GM18868 (cell line): ENCODE measurements around the gene TSHZ2.
A peak's percentile ranks its signal among the peaks of the same experiment; 100 is the strongest.

ENCODE experiments used
- ATAC-seq: cut with Tn5 transposase; IDR thresholded peaks from one replicate; pipeline ENCODE4 v1.9.1; 2021; ENCODE audit warnings: mild to moderate bottlenecking, moderate library complexity; ENCODE audit not compliant: unreplicated experiment

The TSHZ2 gene

DNA sequence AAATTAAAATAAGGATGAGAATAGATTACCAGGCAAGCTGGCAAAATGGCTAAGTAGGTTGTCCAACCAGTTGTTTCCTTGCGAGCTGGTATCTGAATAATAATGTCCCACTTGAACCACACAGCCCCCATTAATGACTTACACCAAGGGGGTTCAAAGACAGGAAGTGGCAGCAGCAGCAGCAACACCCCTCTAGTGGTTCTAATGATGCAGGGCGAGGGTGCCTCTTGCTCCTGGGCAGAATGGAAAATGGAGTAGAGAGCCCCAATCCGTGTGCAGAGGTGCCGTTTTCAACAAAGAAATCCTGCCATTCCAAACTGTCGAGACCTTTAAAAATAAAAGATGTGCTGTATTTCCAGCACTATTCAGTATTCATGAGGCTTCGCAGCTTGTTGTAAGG lies 218.1 kb downstream of the TSHZ2 start:
- ATAC-seq, result no peak

DNA sequence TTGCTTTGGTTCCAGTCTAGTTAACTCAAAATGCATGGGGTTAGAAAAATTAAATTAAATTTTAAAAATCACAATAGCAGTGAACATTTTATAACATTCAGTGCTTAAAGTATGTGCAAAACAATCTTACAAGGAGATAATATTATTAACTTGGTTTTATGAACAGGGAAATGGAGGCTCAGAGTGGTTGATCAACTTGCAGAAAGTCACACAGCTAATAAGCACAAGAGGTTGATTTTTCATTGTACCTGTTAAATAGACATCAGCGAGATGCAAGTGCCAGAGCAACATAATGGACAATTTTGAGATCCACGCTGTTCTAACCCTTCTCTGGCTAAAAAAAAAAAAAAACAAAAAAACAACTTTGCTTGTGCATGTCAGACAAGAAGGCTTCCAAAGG lies 219.8 kb downstream of the TSHZ2 start:
- no peak for ATAC-seq

DNA sequence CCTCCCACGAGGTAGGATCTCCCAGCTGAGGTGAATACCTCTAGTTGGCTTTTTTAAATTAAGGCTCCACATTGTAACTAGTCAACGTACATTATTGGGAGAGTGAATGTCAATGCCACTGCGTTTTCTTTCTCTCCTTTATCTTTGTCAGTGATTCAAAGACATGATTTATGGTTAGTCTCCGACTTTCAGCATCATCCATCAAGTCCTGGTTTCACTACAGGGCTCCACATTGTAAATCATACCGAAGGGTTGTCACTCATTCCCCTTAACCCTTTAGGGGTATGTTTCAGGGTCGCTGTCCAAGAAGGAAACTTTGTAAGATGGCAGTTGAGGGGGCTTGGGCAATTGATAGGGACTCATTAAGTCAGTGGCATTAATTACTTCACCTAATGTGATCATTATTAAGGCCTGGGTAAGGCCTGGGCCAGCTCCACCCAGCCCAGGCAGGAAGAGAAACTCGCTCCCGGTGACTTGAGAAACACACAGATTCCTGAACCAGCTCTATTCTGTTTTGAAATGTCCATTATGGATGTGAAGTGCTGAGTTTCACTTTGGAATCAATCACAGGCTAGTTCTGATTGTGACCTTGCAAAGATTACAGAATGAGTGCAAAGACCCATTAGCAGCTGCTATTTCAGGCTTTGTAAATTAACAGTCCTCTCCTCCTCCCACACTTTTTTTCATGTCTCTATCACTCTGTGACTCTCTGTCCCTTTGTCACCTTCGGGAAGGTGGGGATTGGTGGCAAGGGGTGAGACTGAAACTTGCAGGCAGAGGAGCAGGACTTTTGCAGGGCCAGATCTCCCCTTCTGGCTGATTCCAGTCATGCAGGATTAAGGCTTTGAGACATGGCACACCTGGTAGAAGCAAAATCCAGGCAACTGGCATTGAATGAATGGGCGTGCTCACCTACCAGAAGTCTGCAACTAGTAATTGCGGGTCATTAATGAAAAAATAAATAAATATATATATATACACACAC lies 222.4 kb downstream of the TSHZ2 start:
- no peak for ATAC-seq

DNA sequence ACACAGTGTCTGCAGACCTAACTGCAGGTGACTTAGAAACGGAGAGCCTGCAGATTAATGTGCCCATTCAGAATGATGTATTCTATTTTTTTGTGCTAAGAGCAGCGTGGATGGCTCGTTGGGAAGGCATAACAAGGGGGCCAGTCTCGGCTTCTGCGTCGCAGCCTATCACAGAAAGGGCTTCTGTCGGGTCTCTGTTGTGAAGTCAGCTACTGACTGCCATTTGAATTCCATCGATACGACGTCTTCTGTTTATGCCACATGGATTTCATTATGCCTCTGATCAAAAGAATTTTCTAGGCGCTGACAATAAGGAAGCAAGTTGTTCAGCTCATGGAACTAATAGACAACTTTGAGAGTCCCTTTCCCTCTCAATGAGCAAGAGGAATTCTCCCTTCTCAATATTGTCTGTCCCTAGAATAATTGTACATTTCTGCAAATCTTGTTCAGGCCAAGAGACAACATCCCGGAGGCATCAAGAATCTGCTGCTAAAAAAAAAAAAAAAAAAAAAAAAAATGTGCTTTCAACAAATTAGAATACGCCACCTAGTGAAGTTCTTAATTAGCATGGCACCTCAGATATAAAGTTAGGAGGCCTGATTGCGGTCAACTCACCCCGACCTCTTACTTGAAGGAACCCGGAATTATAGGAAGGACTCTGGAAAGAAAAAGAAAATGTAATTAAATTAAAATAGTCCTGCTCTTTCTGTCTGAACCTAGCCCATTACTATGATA lies 223.9 kb downstream of the TSHZ2 start:
- ATAC-seq, result no peak

DNA sequence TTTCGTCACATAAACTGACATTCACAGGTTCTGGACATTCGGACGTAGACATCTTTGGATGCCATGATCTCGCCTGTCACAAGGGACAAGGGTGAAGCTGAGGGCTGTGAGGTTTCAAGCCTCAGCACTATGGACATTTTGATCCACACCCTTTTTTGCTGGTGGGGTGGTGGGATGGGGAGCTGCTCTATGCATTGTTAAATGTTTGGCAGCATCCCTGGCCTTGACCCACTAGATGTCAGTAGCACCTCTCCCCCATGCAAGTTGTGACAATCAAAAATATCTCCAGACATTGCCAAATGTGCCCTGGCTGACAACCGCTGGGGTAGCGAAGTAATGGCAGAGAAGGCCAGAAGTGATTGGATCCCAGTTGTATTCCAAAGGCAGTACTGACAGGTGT lies 229.4 kb downstream of the TSHZ2 start:
- ATAC-seq, result no peak

DNA sequence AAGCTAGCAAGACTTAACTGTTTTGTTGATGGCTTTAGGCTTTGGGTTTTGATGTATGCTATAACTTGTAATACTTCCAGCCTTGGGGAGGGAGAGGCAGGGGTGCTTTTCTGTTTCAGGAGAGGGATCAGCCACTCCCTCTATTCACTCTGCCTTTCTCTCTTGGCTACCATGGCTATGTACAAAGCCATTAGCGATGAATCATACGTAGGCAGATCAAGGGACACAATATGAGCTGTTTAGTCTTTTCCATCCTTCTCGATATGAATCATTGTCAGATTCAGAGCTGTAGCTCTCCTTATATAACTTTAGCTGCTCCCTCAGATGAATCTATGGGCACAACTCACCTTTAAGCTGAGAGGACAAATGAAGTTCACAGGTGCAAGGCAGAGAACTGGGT lies 230.6 kb downstream of the TSHZ2 start:
- no peak for ATAC-seq

DNA sequence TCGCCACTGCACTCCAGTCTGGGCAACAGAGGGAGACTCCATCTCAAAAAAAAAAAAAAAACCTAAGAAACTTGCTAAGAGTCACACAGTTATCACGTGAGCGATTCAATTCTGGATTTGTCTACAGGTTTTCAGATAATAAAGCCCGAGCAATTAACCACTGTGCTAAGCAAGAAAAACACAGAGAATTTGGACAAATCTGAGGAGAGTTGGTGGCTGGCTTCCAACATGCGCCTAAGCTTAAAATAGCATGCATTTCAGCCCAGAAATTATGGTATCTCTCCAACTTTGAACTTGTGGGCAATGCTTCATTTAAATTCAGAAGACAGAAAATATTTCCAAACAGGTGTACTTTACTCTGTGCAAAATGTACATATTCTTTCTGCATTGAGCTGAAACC lies 232.9 kb downstream of the TSHZ2 start:
- ATAC-seq, result no peak

DNA sequence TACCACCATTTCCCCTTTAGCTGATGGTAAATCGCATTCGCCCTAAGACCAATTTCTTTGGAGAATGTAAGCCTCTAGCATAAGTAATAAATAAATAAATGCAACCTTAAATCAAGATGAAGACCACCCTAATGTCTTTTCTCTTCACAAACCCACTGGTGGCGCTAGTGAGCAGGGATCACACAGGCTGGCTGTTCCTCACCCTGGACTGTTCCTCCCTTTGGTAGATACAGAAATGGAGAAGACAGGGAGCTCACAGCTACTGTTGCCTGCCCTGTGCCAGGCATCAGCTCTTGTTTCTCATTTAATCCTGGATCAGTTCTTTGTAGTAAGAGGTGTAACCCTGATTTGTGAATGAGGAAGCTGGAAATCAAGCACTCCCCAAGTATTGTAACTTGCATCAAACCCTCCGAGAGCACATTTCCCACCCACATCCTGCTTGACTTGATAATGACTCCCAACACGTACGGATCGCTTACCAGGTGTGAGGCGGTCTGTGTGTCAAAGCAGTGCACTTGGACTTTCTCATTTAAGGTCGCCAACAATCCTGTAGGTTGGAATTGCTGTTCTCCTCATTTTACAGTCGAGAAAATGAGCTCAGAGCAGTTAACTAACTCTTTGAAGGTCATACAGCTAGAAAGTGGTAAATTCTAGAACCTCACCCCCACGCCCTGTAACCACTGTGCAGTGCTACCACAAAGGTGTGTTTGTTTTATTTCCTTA lies 236.1 kb downstream of the TSHZ2 start:
- no peak for ATAC-seq

DNA sequence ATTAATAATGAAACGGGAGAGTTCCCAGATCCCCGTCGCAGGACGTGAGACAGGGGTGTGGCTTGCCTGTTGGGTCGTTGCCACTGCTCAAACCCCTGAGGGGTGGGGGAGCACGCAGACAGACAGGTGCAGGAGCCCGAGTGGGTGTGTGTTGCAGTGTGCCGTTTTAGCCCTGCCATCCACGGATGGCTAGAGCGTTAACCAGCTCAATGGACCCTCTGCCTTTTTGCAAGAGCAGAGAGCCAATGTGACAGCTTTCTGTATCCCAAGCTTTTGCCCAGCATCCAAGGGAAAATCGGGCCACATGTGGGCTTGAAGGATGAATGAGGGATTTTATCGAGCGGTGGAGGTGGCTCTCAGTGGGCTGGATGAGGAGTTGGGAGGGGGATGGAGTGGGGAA lies 237.9 kb downstream of the TSHZ2 start:
- no peak for ATAC-seq

DNA sequence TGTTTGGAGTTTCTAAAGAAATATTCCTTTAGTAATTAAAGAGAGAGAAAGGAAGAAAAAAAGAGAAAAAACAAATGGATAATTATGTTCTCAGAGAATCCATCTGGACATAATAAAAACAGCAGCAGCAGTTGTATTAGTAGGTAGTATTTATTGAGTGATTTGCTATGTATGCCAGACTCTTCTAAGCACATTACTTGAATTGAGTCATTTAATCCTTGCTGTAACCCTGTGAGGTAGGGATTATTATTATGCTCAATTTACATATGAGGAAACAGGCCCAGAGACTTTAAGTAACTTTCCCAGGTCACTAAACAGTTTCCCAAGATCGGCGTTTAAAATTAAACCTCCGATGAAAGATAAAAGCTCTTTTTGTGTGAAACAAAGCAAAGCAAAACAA lies 238.8 kb downstream of the TSHZ2 start:
- ATAC-seq, result no peak

DNA sequence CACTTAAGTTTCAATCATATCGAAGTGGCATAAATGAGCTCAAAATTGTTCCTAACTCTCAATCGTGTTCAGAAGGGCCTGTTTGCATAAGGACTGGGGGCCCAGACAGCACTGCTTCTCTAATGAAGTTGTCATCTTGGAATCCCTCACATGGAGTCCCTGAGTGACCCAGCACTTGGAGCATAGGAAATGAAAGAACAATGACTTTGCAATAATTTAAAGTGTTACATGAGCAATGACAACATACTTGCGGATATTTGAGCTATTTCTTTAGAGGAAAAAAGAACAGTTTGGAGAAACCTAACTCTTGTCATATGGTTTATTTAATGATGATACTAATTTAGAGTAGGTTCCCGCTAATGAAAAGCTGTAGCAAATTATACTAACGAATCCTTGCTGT lies 239.9 kb downstream of the TSHZ2 start:
- no peak for ATAC-seq

DNA sequence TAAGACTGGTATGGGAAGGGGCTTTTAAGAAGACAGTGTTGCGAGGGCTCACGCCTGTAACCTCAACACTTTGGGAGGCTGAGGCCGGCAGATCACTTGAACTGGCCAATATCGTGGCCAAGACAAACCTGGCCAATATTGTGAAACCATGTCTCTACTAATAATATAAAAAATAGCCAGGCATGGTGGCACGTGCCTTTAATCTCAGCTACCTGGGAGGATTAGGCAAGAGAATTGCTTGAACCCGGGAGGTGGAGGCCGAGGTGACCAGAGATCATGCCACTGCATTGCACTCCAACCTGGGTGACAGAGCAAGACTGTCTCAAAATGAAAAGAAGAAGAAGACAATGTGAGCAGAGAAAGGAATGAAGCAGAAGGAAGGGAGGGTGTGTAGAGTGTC lies 242.2 kb downstream of the TSHZ2 start:
- ATAC-seq, result no peak

DNA sequence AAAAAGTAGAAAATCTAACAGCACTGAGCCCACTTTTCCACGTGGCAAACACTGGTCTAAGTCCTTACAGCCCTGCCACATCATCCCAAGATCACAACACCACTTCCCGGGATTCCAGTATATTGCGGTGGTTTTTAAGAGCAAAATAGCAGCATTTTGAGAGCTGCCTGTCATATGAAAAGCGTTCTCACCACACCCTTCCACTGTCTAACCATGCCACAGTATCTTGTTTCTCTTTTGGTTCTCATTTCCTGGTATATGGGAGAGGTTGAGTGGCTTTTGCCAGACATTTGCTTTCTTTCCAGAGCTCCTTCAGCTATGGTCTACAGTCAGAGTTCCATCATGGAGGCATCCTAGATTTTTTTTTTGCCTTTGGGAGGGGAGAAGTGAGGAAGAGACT lies 243.0 kb downstream of the TSHZ2 start:
- no peak for ATAC-seq

DNA sequence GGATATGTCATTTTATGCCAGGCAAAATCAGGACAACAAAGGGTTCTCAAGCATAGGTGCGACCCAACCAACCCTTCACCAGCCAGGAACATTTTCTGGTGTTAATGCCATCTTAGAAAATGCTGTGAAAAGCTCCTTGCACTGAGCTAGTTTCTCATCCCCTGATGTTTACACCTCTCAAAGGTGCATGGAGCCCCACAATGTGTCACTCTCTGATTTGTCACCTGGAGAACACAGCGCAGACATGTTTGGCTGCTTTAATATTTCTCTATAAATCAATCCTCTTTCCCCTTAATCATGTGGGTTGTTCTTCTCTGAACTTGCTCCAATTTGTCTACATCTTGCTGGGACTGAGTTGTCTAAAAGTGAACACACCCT lies 244.3 kb downstream of the TSHZ2 start:
- no peak for ATAC-seq

DNA sequence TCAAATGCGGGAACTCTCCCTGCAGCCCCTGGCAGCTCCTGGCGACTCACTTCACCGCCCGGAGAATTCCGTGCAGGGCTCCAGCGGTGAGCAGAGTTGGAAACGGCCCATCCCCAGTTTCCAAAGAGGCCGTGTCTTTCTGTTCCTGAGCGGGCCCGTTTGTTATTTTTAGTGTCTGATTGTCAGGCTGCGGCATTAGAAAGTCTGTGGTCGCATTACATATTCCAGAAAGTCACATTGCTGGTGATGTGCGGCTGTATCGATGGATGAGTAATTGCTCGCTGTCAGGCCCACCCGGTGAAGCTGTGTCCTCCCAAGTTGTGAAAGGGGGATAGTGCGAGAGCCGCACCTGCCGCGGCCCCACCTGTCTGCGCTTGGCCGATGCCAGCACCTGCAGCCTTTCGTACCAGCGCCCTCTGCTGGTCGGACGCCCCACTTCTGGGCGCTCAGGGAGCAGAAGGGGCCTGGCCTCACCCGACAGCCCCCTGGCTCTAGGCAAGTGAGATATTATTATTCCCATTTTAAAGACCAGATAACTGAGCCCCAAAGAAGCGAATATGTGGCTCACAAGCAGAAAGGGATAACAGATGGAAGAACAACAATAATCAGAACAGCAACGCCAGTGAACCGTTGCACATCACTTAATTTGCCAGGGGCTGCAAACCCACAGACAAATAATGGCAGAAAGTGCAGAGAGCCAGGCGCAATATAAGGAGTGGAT lies 244.9 kb downstream of the TSHZ2 start:
- peak; percentile 85 for ATAC-seq

DNA sequence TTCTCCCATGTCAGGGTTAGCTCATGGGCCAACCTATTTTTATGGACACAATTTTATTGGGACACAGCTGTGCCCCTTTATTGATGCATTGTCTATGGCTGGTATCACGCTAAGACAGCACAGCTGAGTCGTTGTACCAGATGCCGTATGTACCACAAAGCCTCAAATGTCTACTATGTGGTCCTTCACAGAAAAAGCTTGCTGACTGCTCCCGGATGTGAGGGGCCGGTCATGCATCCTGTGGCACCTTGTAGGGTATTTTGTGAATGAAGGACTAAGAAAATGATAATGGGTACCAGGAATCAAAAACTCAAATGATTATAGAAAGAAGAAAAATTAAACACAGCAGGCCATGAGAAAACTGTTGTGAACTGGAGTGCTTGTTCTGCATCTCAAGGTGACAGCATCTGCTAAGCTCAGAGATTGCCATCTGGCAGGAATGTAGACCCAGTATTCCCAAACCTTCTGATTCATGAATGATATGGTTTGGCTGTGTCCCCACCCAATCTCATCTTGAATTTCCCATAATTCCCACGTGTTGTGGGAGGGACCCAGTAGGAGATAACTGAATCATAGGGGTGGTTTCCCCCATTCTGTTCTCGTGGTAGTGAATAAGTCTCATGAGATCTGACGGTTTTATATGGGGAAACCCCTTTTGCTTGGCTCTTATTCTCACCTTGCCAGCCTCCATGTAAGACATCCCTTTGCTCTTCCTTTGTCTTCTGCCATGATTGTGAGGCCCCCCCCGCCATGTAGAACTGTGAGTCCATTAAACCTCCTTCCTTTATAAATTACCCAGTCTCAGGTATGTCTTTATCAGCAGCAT lies 248.5 kb downstream of the TSHZ2 start:
- no peak for ATAC-seq

DNA sequence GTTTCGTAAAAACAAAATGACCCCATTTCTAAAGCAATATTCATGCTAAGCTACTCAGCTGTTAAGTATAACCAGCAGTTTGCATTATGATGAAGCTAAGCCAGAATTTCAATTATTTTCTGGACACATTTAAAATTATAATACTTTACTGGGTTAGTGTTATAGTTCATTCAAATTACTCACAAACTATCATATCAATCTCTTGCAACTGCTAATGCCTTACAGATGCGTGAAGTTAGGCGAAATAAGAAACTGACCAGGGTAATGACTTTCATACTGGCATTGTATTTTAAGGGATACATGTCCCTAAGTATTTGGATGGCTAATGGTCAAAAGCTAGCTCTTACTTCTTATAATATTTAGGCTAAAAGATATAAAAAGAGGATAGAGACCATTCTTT lies 249.6 kb downstream of the TSHZ2 start:
- no peak for ATAC-seq

DNA sequence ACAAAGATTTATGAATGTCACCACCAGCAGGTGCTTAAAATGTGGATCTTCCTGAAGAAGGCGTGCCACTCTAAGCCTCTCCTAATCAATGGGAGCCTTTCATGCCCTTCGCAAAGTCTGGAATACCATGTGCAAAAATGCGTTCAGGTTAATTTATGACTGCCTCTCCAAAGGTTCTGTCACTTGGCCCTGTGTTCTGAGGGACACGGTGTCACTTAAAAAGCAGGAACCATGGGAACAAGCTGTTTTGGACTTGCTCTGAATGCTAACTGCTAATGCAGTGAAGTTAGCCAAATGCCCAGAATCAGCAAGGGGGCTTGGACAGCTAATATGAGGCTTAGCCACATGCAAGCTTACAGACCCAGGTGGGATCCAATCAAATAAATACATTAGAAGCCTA lies 250.3 kb downstream of the TSHZ2 start:
- no peak for ATAC-seq

DNA sequence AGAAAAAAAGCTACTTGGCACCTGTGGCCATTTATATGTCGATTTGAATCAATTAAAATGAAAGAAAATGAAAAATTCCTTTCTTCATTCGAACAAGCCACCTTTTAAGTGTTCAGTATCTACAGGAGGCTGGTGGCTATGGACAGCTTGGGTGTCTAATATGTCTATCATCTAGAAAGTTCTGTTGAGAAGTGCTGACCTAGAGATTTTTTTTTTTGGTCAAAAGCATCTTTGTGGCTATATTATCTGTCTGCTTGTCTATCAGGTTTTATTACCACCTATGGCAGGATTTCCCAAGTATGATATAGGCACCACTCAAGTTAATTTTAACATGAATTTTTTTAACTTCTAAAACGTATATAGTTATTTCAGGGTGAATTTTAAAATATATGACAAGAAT lies 250.8 kb downstream of the TSHZ2 start:
- ATAC-seq, result no peak

DNA sequence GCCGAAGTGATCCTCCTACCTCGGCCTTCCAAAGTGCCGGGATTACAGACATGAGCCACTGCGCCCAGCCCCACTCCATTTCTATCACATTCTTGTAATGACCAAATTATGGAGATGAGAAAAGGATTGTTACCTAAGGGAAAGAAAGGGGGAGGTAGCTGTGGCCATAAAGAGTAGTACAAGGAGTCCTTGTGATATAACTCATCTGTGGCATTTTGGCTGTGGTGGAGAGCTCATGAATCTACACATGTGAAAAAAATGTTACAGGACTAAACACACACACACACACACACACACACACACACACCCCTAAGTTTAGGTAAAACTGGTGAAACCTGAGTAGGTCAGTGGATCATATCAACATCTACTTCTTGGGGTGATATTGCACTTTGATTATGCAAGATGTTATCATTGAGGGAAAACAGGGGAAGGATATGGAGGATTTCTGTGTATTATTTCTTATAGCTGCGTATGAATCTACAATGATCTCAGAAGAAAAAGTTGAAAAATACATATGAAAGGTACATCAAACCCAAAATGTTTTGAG lies 251.5 kb downstream of the TSHZ2 start:
- ATAC-seq, result no peak
